Smooth muscle cell (in vitro differentiated cells): ENCODE data around the gene MPV17. TPM values are rescaled to one million over a fixed set of nuclear protein-coding genes. Genes with fewer than 3 reads are reported as not detected.

Experiments used
- DNase-seq: peaks from one replicate; lab custom pipeline; 2025; ENCODE audit not compliant: unreplicated experiment; lab: John Stamatoyannopoulos, UW
- H2AFZ ChIP-seq: fragments of 200-600 bp; sonication (generic); 2 replicates; pipeline ENCODE4 v1.6.0; 2016; ENCODE audit warnings: antibody characterized with exemption, low read depth, mild to moderate bottlenecking
- H3F3A ChIP-seq: fragments of 200-600 bp; sonication (generic); 2 replicates; pipeline ENCODE4 v1.6.0; 2017; ENCODE audit warnings: antibody characterized with exemption, low read depth
- H3K27ac ChIP-seq: fragments of 200-600 bp; sonication (generic); 2 replicates; pipeline ENCODE4 v1.5.1; 2016; ENCODE audit warnings: low read depth, mild to moderate bottlenecking
- H3K27me3 ChIP-seq: fragments of 200-600 bp; sonication (generic); 2 replicates; pipeline ENCODE4 v1.6.1; 2016; ENCODE audit warnings: low read depth, mild to moderate bottlenecking
- H3K36me3 ChIP-seq: fragments of 200-600 bp; sonication (generic); 2 replicates; pipeline ENCODE4 v1.5.1; 2016; ENCODE audit warnings: low read depth
- H3K4me1 ChIP-seq: fragments of 200-600 bp; sonication (generic); 2 replicates; pipeline ENCODE4 v1.5.1; 2016; ENCODE audit warnings: low read depth
- H3K4me2 ChIP-seq: fragments of 200-600 bp; sonication (generic); 2 replicates; pipeline ENCODE4 v1.6.0; 2016; ENCODE audit warnings: mild to moderate bottlenecking
- H3K4me3 ChIP-seq: fragments of 200-600 bp; sonication (generic); 2 replicates; pipeline ENCODE4 v1.5.1; 2016; ENCODE audit warnings: mild to moderate bottlenecking
- H3K79me2 ChIP-seq: fragments of 200-600 bp; sonication (generic); 2 replicates; pipeline ENCODE4 v1.6.0; 2016; ENCODE audit warnings: low read depth, mild to moderate bottlenecking
- H3K9ac ChIP-seq: fragments of 200-600 bp; sonication (generic); 2 replicates; pipeline ENCODE4 v1.6.0; 2016; ENCODE audit warnings: low read depth
- H3K9me3 ChIP-seq: fragments of 200-600 bp; sonication (generic); replicated peaks from 2 replicates; pipeline ENCODE4 v1.5.1; 2016; ENCODE audit warnings: low read depth
- H4K20me1 ChIP-seq: fragments of 200-600 bp; sonication (generic); 2 replicates; pipeline ENCODE4 v1.6.0; 2016; ENCODE audit warnings: low read depth
- CTCF ChIP-seq: fragments of 200-600 bp; sonication (generic); IDR thresholded peaks from 2 replicates; pipeline ENCODE4 v1.5.1; 2017; ENCODE audit warnings: borderline replicate concordance, mild to moderate bottlenecking, antibody characterized with exemption; ENCODE audit not compliant: insufficient read depth, poor library complexity, severe bottlenecking
- WGBS: methylation state at CpG from one replicate; pipeline ENCODE4 v1.1.7; 2016; ENCODE audit warnings: low lambda C conversion rate; 5-methylcytosine and 5-hydroxymethylcytosine counted together
- polyA plus RNA-seq: library from polyadenylated mRNA; unstranded; fragments of >200 nt; fragmentation: Nextera tagmentation; extraction: Ambion mirVana; gene quantifications from 2 replicates; pipeline ENCODE4 v1.2.1, GENCODE V29; 2016
- total RNA-seq: library from RNA; depleted of rRNA; stranded (reverse); fragments of >200 nt; gene quantifications from 2 replicates; pipeline ENCODE4 v1.2.3, GENCODE V29; 2014

MPV17 gene
- total and polyA plus RNA-seq, 2 experiments from 2014 or later, result 114 to 117 TPM

DNA sequence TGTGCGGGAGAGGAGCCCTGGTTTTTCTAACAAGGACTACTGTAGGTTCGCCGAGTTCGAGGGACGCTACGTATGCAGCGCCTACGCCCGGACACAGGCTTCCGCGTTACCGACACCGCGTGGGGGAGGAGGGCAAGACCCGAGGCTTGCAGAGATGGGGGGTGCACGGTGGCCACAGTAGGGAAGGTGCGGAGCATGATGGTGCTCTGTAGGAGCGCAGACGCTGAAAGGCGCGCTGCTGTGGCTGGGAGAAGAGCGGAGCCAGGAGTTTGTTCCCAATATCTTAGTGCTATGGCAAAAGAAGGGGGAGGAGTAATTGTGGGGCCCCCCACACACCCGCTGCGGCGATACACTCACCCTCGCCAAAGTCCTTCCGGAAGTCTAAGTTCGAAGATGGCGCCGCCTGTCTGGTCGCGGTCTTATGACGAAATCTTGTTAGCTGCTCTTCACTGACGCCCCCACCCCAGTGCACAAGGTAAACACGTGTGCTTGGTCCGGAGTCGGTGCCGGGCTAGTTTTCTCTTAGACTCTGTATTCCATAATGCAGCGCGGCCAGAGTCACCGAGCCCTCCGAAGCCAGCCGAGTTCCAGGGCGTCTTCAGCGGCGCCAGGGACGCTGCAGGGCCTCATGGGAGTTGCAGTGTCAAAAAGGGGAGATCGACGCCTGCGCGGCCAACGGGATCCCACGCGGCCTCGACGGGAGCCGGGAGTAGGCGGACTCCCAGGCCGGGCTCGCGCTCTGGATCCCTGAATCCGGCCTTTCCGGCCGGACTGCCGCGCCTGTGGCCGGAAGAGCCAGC is 33.7 kb upstream of the MPV17 start, which contains the start of gene GTF3C2:
Gene GTF3C2, minus strand, starts transcription at position 383 of the 800 bp plus-strand sequence. CDS start 13,210 bp downstream, outside the sequence.
- Histone ChIP-seq H3K79me2 (peaks cover 53% of the 10 kb centered on the region), H3K9ac (peak within 1 kb of the TSS; percentile 91), H3K4me3 (peak within 1 kb of the TSS; percentile 75), H4K20me1 (peaks cover 31% of the 10 kb centered on the region), H3K4me1 (peaks cover 27% of the 10 kb centered on the region), H3K9me3 (no peaks in the 10 kb centered on the region), H3K27me3 (no peaks in the 10 kb centered on the region), H2AFZ (peak within 1 kb of the TSS; percentile 83), H3K36me3 (no peaks in the 10 kb centered on the region), H3K4me2 (peak within 1 kb of the TSS; percentile 89), H3K27ac (peak within 1 kb of the TSS; percentile 93), H3F3A (peaks cover 16% of the 10 kb centered on the region)
- DNase-seq, result peak; percentile 86
- no peak for TF ChIP-seq CTCF
- 1% methylated on average over 67 of the region's 67 CpGs for WGBS

DNA sequence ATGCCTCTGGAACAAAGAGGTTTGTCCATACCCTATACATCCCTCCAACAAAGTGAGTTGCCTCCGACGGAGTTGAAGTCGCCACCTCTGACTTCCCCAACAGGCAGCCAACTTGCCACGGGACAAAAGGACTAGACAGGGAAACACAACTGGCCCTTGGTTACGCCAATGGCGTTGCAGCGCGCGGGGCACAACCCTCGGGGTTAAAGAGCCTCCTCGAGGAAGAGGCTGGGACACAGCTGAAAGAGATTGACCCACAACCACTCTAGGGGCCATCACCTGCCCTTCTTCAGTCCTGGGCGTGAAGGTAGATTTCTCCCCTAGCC is 33.1 kb upstream of the MPV17 start:
- H4K20me1 ChIP-seq, result peaks cover 36% of the 10 kb centered on the region
- H2AFZ ChIP-seq, result peak overlapping the region; percentile 83
- TF ChIP-seq CTCF, result no peak
- peak overlapping the region; percentile 91 for H3K9ac ChIP-seq
- peaks cover 27% of the 10 kb centered on the region for H3K4me1 ChIP-seq
- peaks cover 16% of the 10 kb centered on the region for H3F3A ChIP-seq
- H3K36me3 ChIP-seq, result no peaks in the 10 kb centered on the region
- peak overlapping the region; percentile 89 for H3K4me2 ChIP-seq
- H3K4me3 ChIP-seq, result peak overlapping the region; percentile 75
- WGBS, result 3% methylated on average over 12 of the region's 12 CpGs
- no peaks in the 10 kb centered on the region for H3K9me3 ChIP-seq
- DNase-seq, result no peak
- H3K79me2 ChIP-seq, result peaks cover 59% of the 10 kb centered on the region
- H3K27me3 ChIP-seq, result no peaks in the 10 kb centered on the region
- peak overlapping the region; percentile 93 for H3K27ac ChIP-seq

DNA sequence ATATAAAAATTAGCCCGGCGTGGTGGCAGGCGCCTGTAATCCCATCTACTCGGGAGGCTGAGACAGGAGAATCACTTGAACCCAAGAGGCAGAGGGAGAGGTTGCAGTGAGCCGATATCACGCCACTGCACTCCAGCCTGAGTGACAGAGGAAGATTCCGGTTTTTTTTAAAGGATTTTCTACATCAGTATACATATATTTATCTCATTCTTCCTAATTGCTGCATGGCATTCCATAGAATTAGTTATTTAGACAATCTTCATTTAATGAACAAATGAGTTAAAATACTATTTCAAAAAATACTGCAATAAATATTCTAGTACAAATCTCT is 31.7 kb upstream of the MPV17 start:
- Histone ChIP-seq H3K27ac (peak overlapping the region; percentile 93), H3K9ac (no peak overlapping the region)

More for the DNA sequence above, 31.7 kb upstream of the MPV17 start:
- Histone ChIP-seq H3K4me2 (peak overlapping the region; percentile 89), H3F3A (peaks cover 16% of the 10 kb centered on the region), H4K20me1 (peaks cover 51% of the 10 kb centered on the region), H3K4me1 (peaks cover 27% of the 10 kb centered on the region), H3K79me2 (peaks cover 73% of the 10 kb centered on the region), H3K4me3 (peak overlapping the region; percentile 75), H3K36me3 (no peaks in the 10 kb centered on the region), H2AFZ (no peak overlapping the region), H3K27me3 (no peaks in the 10 kb centered on the region), H3K9me3 (no peaks in the 10 kb centered on the region)
- no peak for DNase-seq
- 69% methylated on average over 7 of the region's 7 CpGs for WGBS
- TF ChIP-seq CTCF, result no peak
